ENCODE measurements around the gene GTF3C5.

Gene GTF3C5

GRCh38 chr9:133031496-133031911, 707 bp downstream of the GTF3C5 start:
- DNase-seq = no peak

GRCh38 chr9:133032171-133032570, 1.4 kb downstream of the GTF3C5 start:
- no peak for DNase-seq

- DNase-seq = no peak
These were observed 4.9 kb downstream of the GTF3C5 start for GRCh38 chr9:133035669-133036068.

GRCh38 chr9:133037775-133038515, 7.1 kb downstream of the GTF3C5 start:
- no peak for DNase-seq

DNA sequence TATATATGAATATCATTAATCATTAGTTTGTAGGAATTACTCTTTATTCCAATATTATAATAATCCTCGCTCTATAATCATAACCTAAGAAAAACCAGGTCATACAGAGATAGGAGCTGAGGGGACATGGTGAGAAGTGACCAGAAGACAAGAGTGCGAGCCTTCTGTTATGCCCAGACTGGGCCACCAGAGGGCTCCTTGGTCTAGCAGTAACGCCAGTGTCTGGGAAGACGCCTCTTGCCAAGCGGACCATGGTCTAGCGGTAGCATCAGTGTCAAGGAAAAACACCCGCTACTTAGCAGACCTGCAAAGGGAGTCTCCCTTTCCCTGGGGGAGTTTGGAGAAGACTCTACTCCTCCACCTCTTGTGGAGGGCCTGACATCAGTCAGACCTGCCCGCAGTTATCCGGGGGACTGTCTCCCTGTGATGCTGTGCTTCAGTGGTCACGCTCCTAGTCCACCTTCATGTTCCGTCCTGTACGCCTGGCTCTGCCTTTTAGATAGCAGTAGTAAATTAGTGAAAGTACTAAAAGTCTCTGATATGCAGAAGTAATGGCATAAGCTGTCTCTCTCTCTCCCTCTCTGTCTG, 10.2 kb downstream of the GTF3C5 start:
- peak; percentile 29 for DNase-seq

GRCh38 chr9:133041958-133042357, 11.2 kb downstream of the GTF3C5 start:
- DNase-seq = no peak

GRCh38 chr9:133042676-133043075, 11.9 kb downstream of the GTF3C5 start:
- no peak for DNase-seq

DNA sequence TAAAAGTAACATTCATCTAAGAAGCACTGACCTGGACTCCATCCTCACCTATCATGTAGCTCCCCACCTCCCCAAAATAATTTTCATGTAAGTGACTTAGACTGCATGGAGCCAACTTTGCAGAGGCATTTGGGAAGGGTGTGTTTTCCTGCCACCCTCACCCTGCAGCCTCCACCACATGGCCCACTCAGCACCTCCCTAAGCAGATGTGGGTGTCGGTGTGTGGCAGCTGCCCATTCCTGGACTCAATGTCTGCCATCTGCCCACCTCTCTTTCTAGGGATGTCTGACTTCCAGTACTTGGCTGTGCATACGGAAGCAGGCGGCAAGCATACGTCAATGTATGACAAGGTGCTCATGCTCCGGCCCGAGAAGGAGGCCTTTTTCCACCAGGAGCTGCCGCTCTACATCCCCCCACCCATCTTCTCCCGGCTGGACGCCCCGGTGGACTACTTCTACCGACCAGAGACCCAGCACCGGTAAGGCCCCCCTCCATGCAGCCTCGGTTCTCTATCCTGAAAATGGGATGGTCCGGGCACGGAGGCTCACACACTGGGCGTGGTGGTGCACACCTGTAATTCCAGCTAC, 12.7 kb downstream of the GTF3C5 start:
- no peak for DNase-seq

DNA sequence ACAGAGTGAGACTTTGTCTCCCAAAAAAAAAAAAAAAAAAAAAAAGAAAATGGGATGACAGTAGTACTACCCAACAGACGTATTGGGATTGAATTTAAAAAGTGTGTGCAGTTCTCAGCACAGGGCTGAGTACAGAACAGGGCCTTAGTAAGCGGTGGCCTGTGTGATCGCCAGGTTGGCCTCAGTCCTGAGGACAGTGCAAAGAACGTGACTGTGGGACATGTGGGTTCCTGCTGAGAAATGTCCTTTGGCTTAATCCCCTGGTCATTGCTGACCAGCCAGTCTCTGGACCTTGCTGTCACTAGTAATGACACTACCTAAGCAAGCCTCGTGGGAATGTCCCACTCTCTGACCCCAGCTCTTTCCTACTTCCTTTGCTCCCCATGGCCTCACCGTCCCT, 13.3 kb downstream of the GTF3C5 start:
- no peak for DNase-seq

- DNase-seq = no peak
These were observed 13.9 kb downstream of the GTF3C5 start for GRCh38 chr9:133044661-133045060.

GRCh38 chr9:133045132-133045531, 14.3 kb downstream of the GTF3C5 start:
- no peak for DNase-seq

DNA sequence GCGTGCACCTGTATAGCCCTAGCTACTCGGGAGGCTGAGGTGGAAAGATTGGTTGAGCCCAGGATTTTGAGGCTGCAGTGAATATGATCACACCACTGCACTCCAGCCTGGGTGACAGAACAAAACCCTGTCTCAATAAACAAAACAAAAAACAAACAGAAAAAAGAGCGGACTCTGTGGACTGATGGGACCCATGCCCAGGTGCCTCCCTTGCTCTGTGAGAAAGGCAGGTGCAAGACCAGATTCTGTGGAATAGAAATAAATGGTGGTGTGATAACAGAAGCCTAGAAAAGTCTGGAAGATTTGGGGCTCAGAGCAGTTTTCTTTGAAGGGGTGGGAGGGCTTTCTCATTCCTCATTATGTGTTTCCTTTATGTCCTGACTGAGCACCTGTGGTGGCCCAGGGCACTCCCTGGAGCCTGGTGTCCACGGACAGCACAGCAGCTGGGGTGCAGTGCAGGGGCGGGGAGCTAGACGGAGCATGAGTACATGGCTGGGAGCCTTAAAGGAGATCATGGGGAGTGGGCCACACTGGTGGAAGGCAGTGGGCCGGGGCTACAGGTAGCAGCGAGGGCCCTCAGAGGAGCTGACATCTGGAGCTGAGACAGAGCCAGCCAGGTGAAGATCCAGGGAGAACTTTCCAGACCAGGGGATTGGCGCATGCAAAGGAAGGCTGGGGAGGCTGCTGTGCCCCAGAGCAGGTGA, 15.6 kb downstream of the GTF3C5 start:
- no peak for DNase-seq

DNA sequence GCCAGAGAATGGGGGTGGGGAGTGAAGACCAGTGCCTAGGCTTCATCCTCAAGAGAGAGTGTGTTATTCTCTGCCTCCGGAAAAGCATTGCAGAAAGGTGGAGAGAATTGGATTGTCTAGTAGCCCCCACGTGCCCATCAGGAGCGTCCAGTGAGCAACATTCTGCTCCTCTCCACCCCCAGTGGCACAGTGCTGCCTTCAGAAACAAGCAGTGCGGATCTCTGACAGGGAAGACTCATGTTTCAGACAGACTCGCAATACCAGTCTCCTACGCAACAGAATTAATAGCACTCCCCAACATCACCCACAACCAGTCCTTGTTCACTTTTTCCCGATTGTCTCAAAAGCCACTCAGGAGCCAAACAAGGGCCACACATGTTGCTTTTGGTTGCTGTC, 16.1 kb downstream of the GTF3C5 start:
- no peak for DNase-seq

GRCh38 chr9:133048595-133048994, 17.8 kb downstream of the GTF3C5 start:
- DNase-seq = peak; percentile 34

DNA sequence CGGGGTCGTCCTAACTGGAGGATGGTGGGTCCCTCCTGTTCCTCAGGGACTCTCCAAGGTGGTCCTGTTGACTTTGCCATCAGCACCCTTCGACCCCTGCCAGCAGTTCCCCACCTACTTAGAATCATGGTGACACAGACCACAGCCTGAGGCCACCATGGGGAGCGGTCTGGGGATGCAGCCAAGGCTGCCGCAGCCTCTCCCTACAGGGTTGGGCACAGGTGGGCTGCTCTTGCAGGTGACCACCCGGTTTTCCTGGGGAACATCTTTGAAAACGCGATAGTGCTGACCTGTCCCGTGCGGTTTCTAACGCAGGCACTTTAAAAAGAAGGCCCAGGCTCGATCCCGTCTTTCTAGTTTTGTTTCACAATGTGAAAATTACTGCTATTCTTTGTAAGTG, 18.2 kb downstream of the GTF3C5 start:
- DNase-seq = no peak

- DNase-seq = no peak
These were observed 19.3 kb downstream of the GTF3C5 start for GRCh38 chr9:133050142-133050541.

DNA sequence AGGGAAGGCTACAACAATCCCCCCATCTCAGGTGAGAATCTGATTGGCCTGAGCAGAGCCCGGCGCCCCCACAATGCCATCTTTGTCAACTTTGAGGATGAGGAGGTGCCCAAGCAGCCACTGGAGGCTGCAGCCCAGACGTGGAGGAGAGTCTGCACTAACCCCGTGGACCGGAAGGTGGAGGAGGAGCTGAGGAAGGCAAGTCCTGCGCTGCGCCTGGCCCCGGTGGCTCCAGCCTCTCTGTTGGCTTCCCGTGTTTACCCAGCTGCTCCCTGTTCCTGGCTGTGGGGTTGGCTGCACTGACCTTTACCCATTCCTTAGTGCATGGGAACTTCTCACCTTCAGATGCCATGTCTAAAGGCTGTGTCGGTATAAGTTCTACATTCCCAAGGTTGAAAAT, 20.0 kb downstream of the GTF3C5 start:
- no peak for DNase-seq

GRCh38 chr9:133051281-133051900, 20.6 kb downstream of the GTF3C5 start:
- no peak for DNase-seq

- DNase-seq = no peak
These were observed 21.3 kb downstream of the GTF3C5 start for GRCh38 chr9:133051966-133052539.

DNA sequence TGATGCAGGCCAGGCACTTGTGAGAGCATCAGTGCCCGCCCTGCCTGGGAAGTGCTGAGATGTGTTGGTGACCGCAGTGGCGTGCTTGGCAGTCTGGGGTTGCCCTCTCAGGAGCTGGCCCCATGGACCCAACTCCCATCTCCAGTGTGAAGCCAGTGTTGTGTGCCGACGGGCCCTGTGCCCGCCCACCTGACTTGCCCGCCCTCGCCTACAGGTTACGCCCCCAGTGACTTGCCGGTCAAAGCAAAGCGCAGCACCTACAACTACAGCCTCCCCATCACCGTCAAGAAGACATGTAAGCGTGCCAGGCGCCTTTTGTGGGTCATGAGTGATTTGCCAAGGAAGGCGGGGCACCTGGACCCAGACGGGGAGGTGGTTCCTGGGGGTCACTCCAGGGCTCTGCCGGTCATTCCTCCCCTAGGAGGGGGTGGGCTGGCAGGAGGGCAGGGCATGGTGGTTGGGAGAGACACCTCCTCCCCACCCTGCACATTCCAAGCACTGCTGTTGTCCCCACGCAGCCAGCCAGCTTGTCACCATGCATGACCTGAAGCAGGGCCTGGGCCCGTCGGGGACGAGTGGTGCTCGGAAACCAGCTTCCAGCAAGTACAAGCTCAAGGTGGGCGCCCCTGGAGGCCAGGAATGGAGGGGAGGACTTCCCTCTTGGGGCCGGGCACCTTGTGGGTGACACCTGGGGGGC, 23.5 kb downstream of the GTF3C5 start:
- DNase-seq = no peak

GRCh38 chr9:133054966-133055365, 24.2 kb downstream of the GTF3C5 start:
- no peak for DNase-seq

DNA sequence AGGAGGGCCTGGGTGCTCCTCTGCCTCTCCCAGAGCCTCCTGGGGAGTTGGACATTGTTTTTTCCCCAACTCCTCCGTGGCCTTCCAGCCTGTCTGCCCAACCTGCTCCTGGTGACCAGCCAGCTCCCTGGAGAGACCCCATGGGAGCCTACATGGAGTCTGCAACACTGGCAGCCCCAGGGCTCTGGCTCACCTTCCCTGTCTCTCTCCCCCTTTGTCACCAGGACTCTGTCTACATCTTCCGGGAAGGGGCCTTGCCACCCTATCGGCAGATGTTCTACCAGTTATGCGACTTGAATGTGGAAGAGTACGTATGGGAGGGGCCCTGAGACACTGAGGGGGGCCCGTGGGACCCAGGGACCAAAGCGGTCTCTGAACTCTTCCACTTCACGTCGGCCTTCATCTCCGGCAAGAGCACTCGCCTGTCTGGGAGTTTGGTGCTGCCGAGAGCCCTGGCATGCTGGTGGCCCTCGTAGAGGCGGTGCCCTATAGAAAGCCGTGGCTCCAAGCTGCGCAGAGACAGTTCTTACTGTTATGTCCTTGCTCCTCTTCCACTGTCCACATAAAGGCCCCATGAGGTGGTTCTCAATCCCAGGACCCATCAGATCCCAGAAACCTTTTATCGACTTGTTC, 25.1 kb downstream of the GTF3C5 start:
- DNase-seq = no peak

Measured in suppressor macrophage treated with lipopolysaccharide for 4 hours (primary cell).